HepG2 (cell line): Measurements from ENCODE around the gene SMTNL2. TPM values are rescaled to one million over a fixed set of nuclear protein-coding genes. Genes with fewer than 3 reads are reported as not detected.

Experiments used
- ATAC-seq: fragments of 200-7000 bp; cut with Tn5 transposase; 3 replicates; pipeline ENCODE4 v1.9.1; 2020; ENCODE audit warnings: mild to moderate bottlenecking, moderate library complexity
- BruUV-seq: library from RNA; stranded (reverse); fragments of 400-500 nt; replicated peaks from 2 replicates; lab custom pipeline; 2021; lab: Mats Ljungman, UMichigan
- CTCF ChIA-PET: fragments of 300-600 bp; formaldehyde crosslinking; extraction: SDS; loops from one replicate; lab custom pipeline; 2021; ENCODE audit warnings: low total read pairs, inconsistent platforms, low intra/inter-chr PET ratio; lab: Yijun Ruan, JAX
- POLR2A ChIA-PET: fragments of 350-600 bp; sonication (Branson Sonifier 250); formaldehyde crosslinking; loops from one replicate; lab custom pipeline; 2020; ENCODE audit warnings: antibody characterized with exemption, inconsistent platforms; lab: Yijun Ruan, JAX
- DNase-seq: peaks from one replicate; pipeline ENCODE4 v3.0.0-alpha.2; 2015; ENCODE audit warnings: low spot score
- FAIRE-seq: peaks from 3 replicates; lab custom pipeline; 2011; peaks lifted over from hg19 to GRCh38; lab: Jason Lieb, UNC
- H2AFZ ChIP-seq: one replicate; pipeline ENCODE4 v1.6.1; 2011; ENCODE audit warnings: low read length, inconsistent platforms
- H3K27ac ChIP-seq: fragments of 300-600 bp; 3 replicates; pipeline ENCODE4 v1.8.0; 2011; ENCODE audit warnings: mixed run types, mild to moderate bottlenecking, mixed read lengths, low read length, inconsistent platforms; ENCODE audit not compliant: insufficient read depth; ENCODE audit errors: extremely low read length
- H3K27me3 ChIP-seq, 2 experiments: fragments of 200-600 bp in 1 of 2; 2 replicates in 1 of 2; 3 replicates in 1 of 2; pipeline versions ENCODE4 v1.6.0 to v1.8.0; 2011; ENCODE audit warnings: low read length in 2 of 2, mild to moderate bottlenecking in 2 of 2, moderate library complexity in 2 of 2, inconsistent platforms in 1 of 2; ENCODE audit not compliant: insufficient read depth in 2 of 2, control insufficient read depth in 1 of 2
- H3K36me3 ChIP-seq, 2 experiments: fragments of 200-600 bp in 1 of 2; replicated peaks in 1 of 2; 2 replicates in 1 of 2; 3 replicates in 1 of 2; pipeline versions ENCODE4 v1.5.1 to v1.8.0; 2011; ENCODE audit warnings: low read length in 2 of 2, inconsistent platforms in 1 of 2; ENCODE audit not compliant: insufficient read depth in 2 of 2, control insufficient read depth in 1 of 2
- H3K4me1 ChIP-seq: 2 replicates; pipeline ENCODE4 v1.5.1; 2012; ENCODE audit warnings: low read length, inconsistent platforms; ENCODE audit not compliant: insufficient read depth
- H3K4me2 ChIP-seq: 2 replicates; pipeline ENCODE4 v1.6.0; 2011; ENCODE audit warnings: low read depth, low read length, inconsistent platforms
- H3K4me3 ChIP-seq, 3 experiments: fragments of 200-600 bp in 1 of 3; sonication (generic), shearing (Covaris generic) in 1 of 3; replicated peaks in 1 of 3; 2 replicates each; pipeline ENCODE4 v1.5.1; 2011 to 2016; ENCODE audit warnings: low read length in 3 of 3, inconsistent platforms in 2 of 3, low read depth in 2 of 3, mild to moderate bottlenecking in 2 of 3, control low read depth in 1 of 3, mixed read lengths in 1 of 3; ENCODE audit not compliant: insufficient read depth in 1 of 3
- H3K79me2 ChIP-seq: one replicate; pipeline ENCODE4 v1.6.1; 2011; ENCODE audit warnings: low read length, inconsistent platforms; ENCODE audit not compliant: insufficient read depth
- H3K9ac ChIP-seq: 2 replicates; pipeline ENCODE4 v1.6.0; 2011; ENCODE audit warnings: mild to moderate bottlenecking, low read depth, low read length, inconsistent platforms; ENCODE audit not compliant: insufficient read depth
- H3K9me3 ChIP-seq: 2 replicates; pipeline ENCODE4 v1.5.1; 2012; ENCODE audit warnings: mild to moderate bottlenecking, low read length
- H4K20me1 ChIP-seq: 2 replicates; pipeline ENCODE4 v1.6.0; 2011; ENCODE audit warnings: inconsistent platforms, mild to moderate bottlenecking, low read length, moderate library complexity; ENCODE audit not compliant: insufficient read depth
- PITX1 ChIP-seq: sonication (generic); formaldehyde crosslinking; IDR thresholded peaks from 2 replicates; pipeline ENCODE4 v1.5.1; 2020; ENCODE audit warnings: mild to moderate bottlenecking, missing genetic modification reagents
- RBM22 ChIP-seq: fragments of 200-400 bp; formaldehyde crosslinking; optimal IDR thresholded peaks from 2 replicates; pipeline ENCODE3; 2017; ENCODE audit warnings: mild to moderate bottlenecking, low read length, moderate library complexity
- SMAD9 ChIP-seq: sonication (generic); formaldehyde crosslinking; IDR thresholded peaks from 2 replicates; pipeline ENCODE4 v1.5.1; 2020; ENCODE audit warnings: mild to moderate bottlenecking, missing genetic modification reagents
- ZNF713 ChIP-seq: sonication (generic); formaldehyde crosslinking; IDR thresholded peaks from 2 replicates; pipeline ENCODE4 v1.4.0; 2020; ENCODE audit warnings: mild to moderate bottlenecking, missing genetic modification reagents
- ZNF724P ChIP-seq: sonication (generic); formaldehyde crosslinking; IDR thresholded peaks from 2 replicates; pipeline ENCODE4 v1.8.0; 2022; ENCODE audit warnings: missing genetic modification reagents, borderline replicate concordance
- ZNF781 ChIP-seq: sonication (generic); formaldehyde crosslinking; IDR thresholded peaks from 2 replicates; pipeline ENCODE4 v1.5.1; 2020; ENCODE audit warnings: borderline replicate concordance, mild to moderate bottlenecking, missing genetic modification reagents; ENCODE audit errors: not compliant biosample characterization
- WGBS: methylation state at CpG from one replicate; pipeline ENCODE4 v1.1.6; 2017; ENCODE audit warnings: low lambda C conversion rate; 5-methylcytosine and 5-hydroxymethylcytosine counted together
- in situ Hi-C: cut with HindIII; loops from 2 replicates; pipeline ENCODE4 v1.10.0; 2017; ENCODE audit warnings: low pct_unique_long_range_greater_than_20kb; ENCODE audit not compliant: extremely low pct_ligation_motif_present
- intact Hi-C: fragments of 100-400 bp; cut with micrococcal nuclease; formaldehyde crosslinking; loops from one replicate; pipeline ENCODE4 v1.10.0; 2022; ENCODE audit not compliant: unreplicated experiment
- polyA plus RNA-seq, 8 experiments: library from polyadenylated mRNA; depleted of rRNA in 3 of 8; stranded (reverse) in 7 of 8; unstranded in 1 of 8; fragments of >200 nt; fragmentation: Illumina TruSeq in 4 of 8; extraction: Trizol in 4 of 8; gene quantifications; 2 replicates each; pipeline versions ENCODE4 v1.2.1 to v1.2.3, GENCODE V29; 2011 to 2016; ENCODE audit warnings: low read depth in 4 of 8, missing spikeins in 1 of 8, mixed read lengths in 1 of 8; ENCODE audit not compliant: insufficient read depth in 1 of 8
- total RNA-seq, 5 experiments: library from RNA; depleted of rRNA; stranded (reverse); fragments of >200 nt; fragmentation: Illumina TruSeq; extraction: Trizol; gene quantifications; 2 replicates each; pipeline ENCODE4 v1.2.3, GENCODE V29; 2016; ENCODE audit warnings: low read depth in 1 of 5
- TF ChIP-seq, protein P1 (sequence below): sonication (generic); formaldehyde crosslinking; IDR thresholded peaks from 2 replicates; pipeline ENCODE4 v1.5.1; 2020; ENCODE audit warnings: mild to moderate bottlenecking, missing genetic modification reagents, moderate library complexity

SMTNL2 gene
- total and polyA plus RNA-seq, 2 of the 13 experiments (the other 11 are each of a cell fraction or from before 2014, with no cell fraction given), result 0.41 to 5.1 TPM

DNA sequence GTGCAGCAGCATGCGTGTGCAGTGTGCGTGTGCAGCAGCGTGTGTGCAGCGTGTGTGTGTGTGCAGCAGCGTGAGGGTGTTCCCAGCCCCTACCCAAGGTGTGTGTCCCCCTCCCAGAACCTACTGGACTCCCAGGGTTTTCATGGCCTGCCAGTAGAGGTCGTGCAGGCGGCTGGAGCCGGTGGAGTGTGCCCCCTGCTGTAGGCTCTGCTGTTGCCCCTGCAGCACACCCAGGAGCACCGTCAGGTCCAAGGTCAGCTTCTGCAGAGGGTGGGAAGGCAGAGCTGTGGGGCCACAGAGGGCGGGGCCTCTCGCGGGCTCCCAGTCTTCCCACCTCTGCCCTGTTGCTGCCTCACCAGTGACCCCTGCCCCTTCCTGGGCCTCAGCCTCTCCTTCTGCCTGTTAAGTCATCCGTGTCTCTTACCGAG, 44.1 kb upstream of the SMTNL2 start (continued):
- TF ChIP-seq PITX1 (CRISPR knock-in tag) (0 out of 2 replicates have a peak, but pooled peaks have one; percentile 37), ZNF724P (CRISPR knock-in tag) (no peak), SMAD9 (no peak), RBM22 (peak; percentile 13)
- TF ChIP-seq, protein P1, sequence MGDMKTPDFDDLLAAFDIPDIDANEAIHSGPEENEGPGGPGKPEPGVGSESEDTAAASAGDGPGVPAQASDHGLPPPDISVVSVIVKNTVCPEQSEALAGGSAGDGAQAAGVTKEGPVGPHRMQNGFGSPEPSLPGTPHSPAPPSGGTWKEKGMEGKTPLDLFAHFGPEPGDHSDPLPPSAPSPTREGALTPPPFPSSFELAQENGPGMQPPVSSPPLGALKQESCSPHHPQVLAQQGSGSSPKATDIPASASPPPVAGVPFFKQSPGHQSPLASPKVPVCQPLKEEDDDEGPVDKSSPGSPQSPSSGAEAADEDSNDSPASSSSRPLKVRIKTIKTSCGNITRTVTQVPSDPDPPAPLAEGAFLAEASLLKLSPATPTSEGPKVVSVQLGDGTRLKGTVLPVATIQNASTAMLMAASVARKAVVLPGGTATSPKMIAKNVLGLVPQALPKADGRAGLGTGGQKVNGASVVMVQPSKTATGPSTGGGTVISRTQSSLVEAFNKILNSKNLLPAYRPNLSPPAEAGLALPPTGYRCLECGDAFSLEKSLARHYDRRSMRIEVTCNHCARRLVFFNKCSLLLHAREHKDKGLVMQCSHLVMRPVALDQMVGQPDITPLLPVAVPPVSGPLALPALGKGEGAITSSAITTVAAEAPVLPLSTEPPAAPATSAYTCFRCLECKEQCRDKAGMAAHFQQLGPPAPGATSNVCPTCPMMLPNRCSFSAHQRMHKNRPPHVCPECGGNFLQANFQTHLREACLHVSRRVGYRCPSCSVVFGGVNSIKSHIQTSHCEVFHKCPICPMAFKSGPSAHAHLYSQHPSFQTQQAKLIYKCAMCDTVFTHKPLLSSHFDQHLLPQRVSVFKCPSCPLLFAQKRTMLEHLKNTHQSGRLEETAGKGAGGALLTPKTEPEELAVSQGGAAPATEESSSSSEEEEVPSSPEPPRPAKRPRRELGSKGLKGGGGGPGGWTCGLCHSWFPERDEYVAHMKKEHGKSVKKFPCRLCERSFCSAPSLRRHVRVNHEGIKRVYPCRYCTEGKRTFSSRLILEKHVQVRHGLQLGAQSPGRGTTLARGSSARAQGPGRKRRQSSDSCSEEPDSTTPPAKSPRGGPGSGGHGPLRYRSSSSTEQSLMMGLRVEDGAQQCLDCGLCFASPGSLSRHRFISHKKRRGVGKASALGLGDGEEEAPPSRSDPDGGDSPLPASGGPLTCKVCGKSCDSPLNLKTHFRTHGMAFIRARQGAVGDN (CRISPR knock-in tag), result peak; percentile 43; the same call in 1 of the 2 replicates

DNA sequence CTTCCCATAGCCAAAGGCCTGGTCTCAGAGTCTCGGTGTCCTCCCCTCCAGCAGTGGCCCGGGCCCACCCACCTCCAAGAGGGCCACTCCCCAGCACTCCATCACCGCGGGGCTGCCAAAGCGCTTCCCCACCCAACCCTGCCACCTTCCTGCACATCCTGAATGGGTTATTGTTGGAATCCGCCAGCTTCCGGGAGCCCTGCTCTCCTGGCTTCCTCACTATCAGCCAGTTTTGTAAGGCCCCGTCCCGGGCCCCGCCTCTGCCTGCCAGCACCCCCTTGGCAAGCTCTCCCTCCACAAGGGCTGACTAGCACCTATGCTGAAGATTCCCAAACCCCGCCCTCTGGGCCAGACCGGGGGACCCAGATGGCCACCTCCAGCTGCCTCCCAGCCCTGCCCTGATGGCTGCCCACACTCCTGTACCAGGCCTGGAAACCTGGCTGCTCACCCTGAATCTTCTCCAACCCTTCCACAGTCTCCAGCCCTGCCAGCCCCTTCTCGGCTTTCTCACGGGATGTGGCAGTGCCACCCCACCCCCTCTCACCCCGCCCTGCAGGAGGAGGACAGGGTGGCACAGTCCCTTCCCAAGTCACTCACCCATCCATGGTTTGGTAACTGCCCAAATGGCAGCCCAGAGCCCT, 43.5 kb upstream of the SMTNL2 start:
- intact Hi-C loops (no loop called here), in situ Hi-C loops (no loop called here)
- Histone ChIP-seq H3K79me2 (no peaks in the 10 kb centered on the region), H3K36me3 (peaks cover 34 to 62% of the 10 kb centered on the region in 2 experiments), H3K27ac (no peak overlapping the region), H3K4me2 (no peak overlapping the region), H3K4me1 (peaks cover 9% of the 10 kb centered on the region; the same call in 1 of the 2 replicates), H4K20me1 (0 out of 2 replicates have a peak, but pooled peaks cover 2% of the 10 kb centered on the region), H3K9ac (no peak overlapping the region), H3K9me3 (no peaks in the 10 kb centered on the region), H3K4me3 (no peak overlapping the region), H3K27me3 (no peaks in the 10 kb centered on the region), H2AFZ (no peak overlapping the region)
- no TSS peak for BruUV-seq
- TF ChIP-seq, protein P1 (CRISPR knock-in tag), result 0 out of 2 replicates have a peak, but pooled peaks have one; percentile 9
- no peak for TF ChIP-seq ZNF713 (CRISPR knock-in tag)
- no peak for TF ChIP-seq ZNF781 (CRISPR knock-in tag)
- CTCF ChIA-PET, result interaction anchor here (1.9 kb wide), 1 partner anchor 120 kb away, joined by 8 read pairs; no protein-coding TSS in a partner anchor
- POLR2A ChIA-PET, result interaction anchor here (1.2 kb wide), 1 partner anchor 14 kb away, joined by 6 read pairs; the partner anchor contains the start of gene MYBBP1A
- no peak for DNase-seq
- FAIRE-seq, result no peak
- no peak for ATAC-seq
- WGBS, result 93% methylated on average over 15 of the region's 15 CpGs
